Colonic mucosa (tissue), 4 donors: ENCODE measurements around the gene STARD10. TPM values are rescaled to one million over a fixed set of nuclear protein-coding genes. Genes with fewer than 3 reads are reported as not detected.

Source experiments
- DNase-seq: peaks from one replicate; pipeline ENCODE4 v3.0.0-alpha.2; 2020
- H3K27ac ChIP-seq: fragments of 200-600 bp; one replicate; pipeline ENCODE4 v1.8.0; 2021
- H3K27me3 ChIP-seq: fragments of 200-600 bp; one replicate; pipeline ENCODE4 v1.8.0; 2021
- H3K36me3 ChIP-seq: fragments of 200-600 bp; one replicate; pipeline ENCODE4 v1.8.0; 2021
- H3K4me1 ChIP-seq: fragments of 200-600 bp; one replicate; pipeline ENCODE4 v1.8.0; 2021; ENCODE audit warnings: mild to moderate bottlenecking
- H3K4me3 ChIP-seq: fragments of 200-600 bp; one replicate; pipeline ENCODE4 v1.8.0; 2021
- H3K9ac ChIP-seq, 2 donors: one replicate each; pipeline ENCODE4 v1.7.0; 2013; ENCODE audit warnings: control low read depth in 2 of 2, low read depth in 2 of 2, low read length in 2 of 2
- H3K9me3 ChIP-seq: fragments of 200-600 bp; one replicate; pipeline ENCODE4 v1.8.0; 2021
- CTCF ChIP-seq: fragments of 200-600 bp; IDR thresholded peaks from one replicate; pipeline ENCODE4 v1.8.0; 2022; ENCODE audit warnings: antibody characterized with exemption, mild to moderate bottlenecking
- intact Hi-C: fragments of 100-400 bp; cut with DNase I; formaldehyde crosslinking; loops from one replicate; pipeline ENCODE4 v1.14.1; 2022
- total RNA-seq, 2 donors: library from RNA; stranded (reverse); fragmentation: NEBNext Ultra II Directional in 1 of 2; extraction: Animal tissue kit (Norgen Biotek cat#: 25700) in 1 of 2; gene quantifications; one replicate each; pipeline ENCODE4 v1.2.1, GENCODE V29; 2021
- donor health status: healthy.
- donor health status: DM: no; HTN: no; CAD: no.
- donor health status: DM: no; HTN: no; CAD: no.

Gene STARD10
- total RNA-seq, 2 donors from 2014 or later, result 519 to 905 TPM

DNA sequence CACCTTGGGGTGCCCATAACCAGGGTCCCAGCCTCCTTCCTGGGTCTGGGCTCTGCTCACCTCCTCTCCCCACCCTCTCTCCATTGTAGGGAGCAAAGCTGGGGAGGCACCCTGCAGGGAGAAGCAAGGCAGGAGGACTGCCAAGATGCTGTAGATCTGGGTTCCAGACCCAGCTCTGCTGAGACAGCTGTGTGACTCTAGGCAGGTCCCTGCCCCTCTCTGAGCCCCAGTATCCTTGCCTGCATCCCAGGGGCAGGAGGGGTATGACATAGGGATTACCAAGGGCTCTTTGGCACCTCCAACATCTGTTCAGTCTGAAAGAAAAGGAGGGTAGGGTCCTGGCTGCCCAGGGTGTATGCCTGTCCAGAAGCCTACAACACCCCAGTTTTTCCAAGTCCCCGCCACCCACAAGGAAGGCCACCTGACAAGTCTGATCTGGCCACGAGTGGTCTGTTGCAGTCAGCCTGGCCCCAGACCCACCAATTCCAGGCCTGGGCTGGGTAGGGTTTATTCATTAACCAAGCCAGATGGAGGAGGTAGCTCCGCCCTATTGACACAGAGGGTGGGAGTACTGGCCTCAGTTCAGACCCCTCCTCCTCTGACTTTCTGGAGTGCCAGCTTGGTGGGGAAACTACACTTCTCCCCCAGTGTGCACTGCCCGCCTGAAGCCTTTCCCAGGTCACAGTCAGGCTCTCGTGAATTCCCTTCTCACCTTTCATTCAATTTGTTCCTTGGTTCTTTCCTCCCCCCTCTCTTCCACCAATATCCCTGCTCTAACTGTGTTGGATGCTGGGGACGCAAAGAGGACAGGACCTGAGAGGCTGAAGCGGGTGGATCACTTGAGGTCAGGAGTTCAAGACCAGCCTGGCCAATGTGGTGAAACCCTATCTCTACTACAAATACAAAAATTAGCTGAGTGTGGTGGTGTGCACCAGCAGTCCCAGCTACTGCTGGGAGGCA lies 15.0 kb downstream of the STARD10 start:
- peak overlapping the region in 1 of 2 donors; percentile 90 for H3K9ac ChIP-seq
- H3K36me3 ChIP-seq, result no peaks in the 10 kb centered on the region
- no peaks in the 10 kb centered on the region for H3K9me3 ChIP-seq
- H3K27ac ChIP-seq, result peak overlapping the region; percentile 67
- no peaks in the 10 kb centered on the region for H3K27me3 ChIP-seq
- H3K4me1 ChIP-seq, result peaks cover 41% of the 10 kb centered on the region
- peak; percentile 85 for DNase-seq
- no peak for TF ChIP-seq CTCF
- H3K4me3 ChIP-seq, result peak overlapping the region; percentile 55
- intact Hi-C loops, result no loop called here

DNA sequence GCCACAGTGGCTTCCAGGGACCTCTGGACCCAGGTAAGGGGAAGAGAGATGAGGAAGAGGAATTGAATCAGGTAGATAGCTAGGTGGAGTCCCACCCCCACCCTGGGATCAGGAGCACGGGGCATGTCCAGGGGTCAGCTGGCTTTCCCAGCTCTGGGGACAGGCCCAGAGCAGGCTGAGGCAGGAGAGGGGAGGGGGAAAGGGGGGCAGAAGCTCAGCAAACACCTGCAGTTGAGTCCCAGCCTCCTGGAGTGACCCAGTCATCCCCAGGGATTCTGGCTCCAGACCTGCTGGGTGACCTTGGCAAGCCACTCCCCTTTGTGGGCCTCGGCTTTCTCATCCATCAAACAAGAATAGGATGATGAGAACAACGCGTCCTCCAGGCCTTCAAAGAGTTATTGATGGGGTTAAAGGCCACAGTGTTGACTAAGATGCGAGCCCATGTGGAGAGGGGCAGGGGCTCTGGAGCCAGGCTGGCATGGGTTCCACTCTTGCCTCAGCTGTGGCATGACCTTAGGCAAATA lies 16.0 kb downstream of the STARD10 start:
- no peak for TF ChIP-seq CTCF
- intact Hi-C loops, result no loop called here
- peak overlapping the region; percentile 67 for H3K27ac ChIP-seq
- H3K36me3 ChIP-seq, result no peaks in the 10 kb centered on the region
- H3K4me1 ChIP-seq, result peaks cover 32% of the 10 kb centered on the region
- DNase-seq, result peak; percentile 65
- H3K9ac ChIP-seq, result peak overlapping the region in 1 of 2 donors; percentile 90
- H3K4me3 ChIP-seq, result no peak overlapping the region
- no peaks in the 10 kb centered on the region for H3K9me3 ChIP-seq
- H3K27me3 ChIP-seq, result no peaks in the 10 kb centered on the region

DNA sequence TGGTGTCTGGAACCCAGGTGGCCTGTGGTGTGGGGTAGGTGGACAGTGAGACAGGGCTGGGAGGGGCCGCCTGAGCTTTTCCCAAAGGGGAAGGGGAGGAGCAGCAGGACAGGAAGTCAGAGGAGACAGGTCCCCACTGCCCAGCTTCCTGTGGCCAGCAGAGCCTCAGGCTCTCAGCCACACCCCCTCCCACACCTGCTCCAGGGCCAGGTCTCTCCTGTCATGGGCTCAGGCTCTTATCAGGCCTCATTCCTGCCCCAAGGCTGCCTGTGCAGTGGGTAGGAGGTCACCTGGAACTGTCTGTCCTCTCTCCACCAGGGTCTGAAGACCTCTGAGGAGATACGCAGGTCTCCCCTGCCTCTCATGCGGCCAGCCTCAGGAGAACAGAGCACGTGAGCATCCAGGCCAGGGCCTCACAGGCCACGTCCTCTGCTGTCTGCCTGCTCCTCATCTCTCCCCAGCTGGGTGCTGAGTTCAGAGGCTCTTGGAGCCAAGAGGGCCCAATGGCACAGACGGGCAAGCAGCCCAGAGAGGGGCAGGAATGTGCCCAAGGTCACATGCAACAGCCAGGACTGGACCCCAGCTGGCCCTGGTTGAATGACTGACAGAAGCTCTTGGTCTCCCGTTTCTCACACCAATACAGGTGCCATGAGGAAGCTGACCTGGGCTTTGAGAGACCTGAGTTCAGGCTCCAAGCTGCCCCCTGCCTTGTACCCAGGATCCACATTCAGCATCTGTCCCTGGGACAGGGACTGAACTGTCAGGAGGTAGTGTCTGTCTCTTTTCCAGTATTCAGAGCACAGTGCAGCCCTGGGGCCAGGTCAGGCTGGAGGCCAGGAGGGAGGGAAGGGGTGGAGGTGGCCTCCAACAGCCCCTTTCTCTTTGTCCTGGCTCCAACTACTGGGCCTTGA lies 16.7 kb downstream of the STARD10 start:
- H3K27me3 ChIP-seq, result no peaks in the 10 kb centered on the region
- no peaks in the 10 kb centered on the region for H3K36me3 ChIP-seq
- peaks cover 32% of the 10 kb centered on the region for H3K4me1 ChIP-seq
- no peak for TF ChIP-seq CTCF
- intact Hi-C loops, result no loop called here
- H3K27ac ChIP-seq, result peak overlapping the region; percentile 46
- no peak overlapping the region for H3K4me3 ChIP-seq
- H3K9ac ChIP-seq, result peak overlapping the region in 1 of 2 donors; percentile 90
- H3K9me3 ChIP-seq, result no peaks in the 10 kb centered on the region
- DNase-seq, result peak; percentile 49

GRCh38 chr11:72776117-72776843 lies 17.6 kb downstream of the STARD10 start:
- no peaks in the 10 kb centered on the region for H3K9me3 ChIP-seq

More at GRCh38 chr11:72776117-72776843, 17.6 kb downstream of the STARD10 start:
- intact Hi-C loops, result no loop called here
- Histone ChIP-seq H3K9ac (peak overlapping the region in 1 of 2 donors; percentile 90), H3K27ac (peak overlapping the region; percentile 29), H3K27me3 (no peaks in the 10 kb centered on the region), H3K4me3 (no peak overlapping the region), H3K36me3 (no peaks in the 10 kb centered on the region), H3K4me1 (peaks cover 32% of the 10 kb centered on the region)
- no peak for TF ChIP-seq CTCF
- DNase-seq, result no peak
